Tibial nerve (tissue), 3 donors: ENCODE measurements around the gene TEX51.

Experiments
- POLR2A ChIP-seq, 2 donors: fragments of 450-650 bp; IDR thresholded peaks; one replicate each; pipeline ENCODE4 v1.6.1; 2017; ENCODE audit warnings: antibody characterized with exemption in 2 of 2, mild to moderate bottlenecking in 2 of 2, moderate library complexity in 2 of 2
- TF ChIP-seq, protein P1 (sequence below), 5 experiments: fragments of 200-600 bp in 3 of 5; fragments of 450-650 bp in 2 of 5; sonication (generic) in 3 of 5; IDR thresholded peaks; one replicate each; pipeline ENCODE4 v1.5.1; 2016 to 2019; ENCODE audit warnings: antibody characterized with exemption in 5 of 5, mild to moderate bottlenecking in 3 of 5, moderate library complexity in 2 of 5

DNA sequence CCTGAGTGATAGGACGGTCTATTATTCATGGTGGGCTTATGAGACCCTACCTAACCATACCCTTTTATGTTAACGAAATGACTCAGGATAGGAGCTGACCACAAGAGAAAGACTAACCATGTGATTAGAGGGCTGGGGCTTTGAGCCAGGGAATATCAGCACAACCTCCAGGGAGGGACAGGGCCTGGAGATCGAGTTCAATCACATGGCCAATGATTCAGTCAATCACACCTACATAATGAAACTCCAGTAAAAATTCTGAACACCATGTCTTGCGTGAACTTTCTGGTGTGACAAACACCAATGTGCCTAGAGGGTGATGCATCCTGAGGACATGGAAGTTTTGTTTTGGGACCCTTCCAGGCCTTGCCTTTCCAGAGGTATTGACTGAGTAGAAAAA lies 2.2 kb upstream of the TEX51 start:
- TF ChIP-seq, protein P1, sequence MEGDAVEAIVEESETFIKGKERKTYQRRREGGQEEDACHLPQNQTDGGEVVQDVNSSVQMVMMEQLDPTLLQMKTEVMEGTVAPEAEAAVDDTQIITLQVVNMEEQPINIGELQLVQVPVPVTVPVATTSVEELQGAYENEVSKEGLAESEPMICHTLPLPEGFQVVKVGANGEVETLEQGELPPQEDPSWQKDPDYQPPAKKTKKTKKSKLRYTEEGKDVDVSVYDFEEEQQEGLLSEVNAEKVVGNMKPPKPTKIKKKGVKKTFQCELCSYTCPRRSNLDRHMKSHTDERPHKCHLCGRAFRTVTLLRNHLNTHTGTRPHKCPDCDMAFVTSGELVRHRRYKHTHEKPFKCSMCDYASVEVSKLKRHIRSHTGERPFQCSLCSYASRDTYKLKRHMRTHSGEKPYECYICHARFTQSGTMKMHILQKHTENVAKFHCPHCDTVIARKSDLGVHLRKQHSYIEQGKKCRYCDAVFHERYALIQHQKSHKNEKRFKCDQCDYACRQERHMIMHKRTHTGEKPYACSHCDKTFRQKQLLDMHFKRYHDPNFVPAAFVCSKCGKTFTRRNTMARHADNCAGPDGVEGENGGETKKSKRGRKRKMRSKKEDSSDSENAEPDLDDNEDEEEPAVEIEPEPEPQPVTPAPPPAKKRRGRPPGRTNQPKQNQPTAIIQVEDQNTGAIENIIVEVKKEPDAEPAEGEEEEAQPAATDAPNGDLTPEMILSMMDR (IDR thresholded peaks at IDR 0.05), result no peak
- TF ChIP-seq POLR2A (IDR thresholded peaks at IDR 0.05), result no peak
